Measurements from ENCODE around the gene MUC6.

MUC6 gene, protein sequence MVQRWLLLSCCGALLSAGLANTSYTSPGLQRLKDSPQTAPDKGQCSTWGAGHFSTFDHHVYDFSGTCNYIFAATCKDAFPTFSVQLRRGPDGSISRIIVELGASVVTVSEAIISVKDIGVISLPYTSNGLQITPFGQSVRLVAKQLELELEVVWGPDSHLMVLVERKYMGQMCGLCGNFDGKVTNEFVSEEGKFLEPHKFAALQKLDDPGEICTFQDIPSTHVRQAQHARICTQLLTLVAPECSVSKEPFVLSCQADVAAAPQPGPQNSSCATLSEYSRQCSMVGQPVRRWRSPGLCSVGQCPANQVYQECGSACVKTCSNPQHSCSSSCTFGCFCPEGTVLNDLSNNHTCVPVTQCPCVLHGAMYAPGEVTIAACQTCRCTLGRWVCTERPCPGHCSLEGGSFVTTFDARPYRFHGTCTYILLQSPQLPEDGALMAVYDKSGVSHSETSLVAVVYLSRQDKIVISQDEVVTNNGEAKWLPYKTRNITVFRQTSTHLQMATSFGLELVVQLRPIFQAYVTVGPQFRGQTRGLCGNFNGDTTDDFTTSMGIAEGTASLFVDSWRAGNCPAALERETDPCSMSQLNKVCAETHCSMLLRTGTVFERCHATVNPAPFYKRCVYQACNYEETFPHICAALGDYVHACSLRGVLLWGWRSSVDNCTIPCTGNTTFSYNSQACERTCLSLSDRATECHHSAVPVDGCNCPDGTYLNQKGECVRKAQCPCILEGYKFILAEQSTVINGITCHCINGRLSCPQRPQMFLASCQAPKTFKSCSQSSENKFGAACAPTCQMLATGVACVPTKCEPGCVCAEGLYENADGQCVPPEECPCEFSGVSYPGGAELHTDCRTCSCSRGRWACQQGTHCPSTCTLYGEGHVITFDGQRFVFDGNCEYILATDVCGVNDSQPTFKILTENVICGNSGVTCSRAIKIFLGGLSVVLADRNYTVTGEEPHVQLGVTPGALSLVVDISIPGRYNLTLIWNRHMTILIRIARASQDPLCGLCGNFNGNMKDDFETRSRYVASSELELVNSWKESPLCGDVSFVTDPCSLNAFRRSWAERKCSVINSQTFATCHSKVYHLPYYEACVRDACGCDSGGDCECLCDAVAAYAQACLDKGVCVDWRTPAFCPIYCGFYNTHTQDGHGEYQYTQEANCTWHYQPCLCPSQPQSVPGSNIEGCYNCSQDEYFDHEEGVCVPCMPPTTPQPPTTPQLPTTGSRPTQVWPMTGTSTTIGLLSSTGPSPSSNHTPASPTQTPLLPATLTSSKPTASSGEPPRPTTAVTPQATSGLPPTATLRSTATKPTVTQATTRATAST (N-terminal part only)

DNA sequence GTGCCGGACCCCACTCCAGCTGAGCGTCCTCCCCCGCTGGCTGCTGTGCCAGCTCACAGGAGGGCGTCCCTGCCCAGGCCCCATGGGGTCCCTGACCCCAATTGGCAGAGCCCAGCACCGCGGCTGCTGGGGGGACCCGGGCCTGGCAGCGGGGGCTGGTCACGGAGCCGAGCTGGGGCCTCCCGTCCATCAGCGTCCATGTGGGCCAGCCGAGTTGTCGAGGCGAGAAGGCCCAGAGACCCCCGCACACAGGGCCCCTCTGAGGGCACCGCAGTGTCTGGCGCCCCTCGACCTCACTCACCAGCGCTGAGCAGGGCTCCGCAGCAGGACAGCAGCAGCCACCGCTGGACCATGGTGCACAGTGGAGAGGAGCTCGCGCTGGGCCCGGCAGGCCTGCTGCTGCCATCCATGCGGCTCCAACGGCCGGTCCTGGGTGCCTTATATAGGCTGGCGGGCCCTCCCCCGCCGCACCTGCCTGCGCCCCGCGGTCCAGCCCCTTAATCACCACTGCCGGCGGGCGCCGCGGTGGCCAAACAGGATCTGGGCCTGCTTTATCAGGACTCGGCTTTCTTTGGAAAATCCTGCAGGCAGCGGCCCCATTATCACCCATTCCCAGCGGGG, at the start of gene MUC6:
TSS of gene MUC6 (minus strand) at position 416 of the 621 bp plus-strand sequence. CDS start at position 353, 63 bp downstream.
- DNase-seq (ENCODE audit: low read depth in 2 of 2): no peak

DNA sequence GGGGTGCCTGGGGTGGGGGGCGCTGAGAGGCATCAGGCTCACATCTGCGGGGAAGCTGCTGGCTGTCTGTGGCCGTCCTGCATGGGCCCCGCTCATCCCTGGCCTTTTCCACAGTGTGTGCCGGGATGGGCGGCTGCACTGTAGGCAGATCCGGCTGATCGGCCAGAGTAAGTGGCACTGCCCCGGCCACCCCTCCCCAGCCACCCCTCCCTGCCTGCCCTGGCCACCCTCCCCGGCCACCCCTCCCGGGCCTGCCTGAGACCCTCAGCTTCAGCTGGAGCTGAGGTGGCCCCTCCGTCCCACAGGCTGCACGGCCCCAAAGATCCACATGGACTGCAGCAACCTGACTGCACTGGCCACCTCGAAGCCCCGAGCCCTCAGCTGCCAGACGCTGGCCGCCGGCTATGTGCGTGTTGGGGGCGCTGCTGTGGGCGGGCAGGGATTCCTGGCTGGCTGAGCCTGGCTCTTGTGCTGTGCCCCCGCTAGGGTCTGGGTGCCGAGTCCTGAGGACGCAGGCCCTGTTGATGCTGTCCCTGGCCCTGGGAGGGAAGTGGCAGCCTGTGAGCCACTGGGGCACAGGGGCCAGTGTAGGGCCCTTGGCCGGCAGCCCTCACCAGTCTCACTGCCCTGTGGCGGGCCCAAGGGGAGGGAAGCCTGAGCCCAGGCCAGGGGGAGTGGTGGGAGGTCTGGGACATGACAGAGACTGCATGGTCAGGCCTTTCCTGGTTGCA, 49.1 kb upstream of the MUC6 start:
- DNase-seq (ENCODE audit: low read depth in 2 of 2): no peak

DNA sequence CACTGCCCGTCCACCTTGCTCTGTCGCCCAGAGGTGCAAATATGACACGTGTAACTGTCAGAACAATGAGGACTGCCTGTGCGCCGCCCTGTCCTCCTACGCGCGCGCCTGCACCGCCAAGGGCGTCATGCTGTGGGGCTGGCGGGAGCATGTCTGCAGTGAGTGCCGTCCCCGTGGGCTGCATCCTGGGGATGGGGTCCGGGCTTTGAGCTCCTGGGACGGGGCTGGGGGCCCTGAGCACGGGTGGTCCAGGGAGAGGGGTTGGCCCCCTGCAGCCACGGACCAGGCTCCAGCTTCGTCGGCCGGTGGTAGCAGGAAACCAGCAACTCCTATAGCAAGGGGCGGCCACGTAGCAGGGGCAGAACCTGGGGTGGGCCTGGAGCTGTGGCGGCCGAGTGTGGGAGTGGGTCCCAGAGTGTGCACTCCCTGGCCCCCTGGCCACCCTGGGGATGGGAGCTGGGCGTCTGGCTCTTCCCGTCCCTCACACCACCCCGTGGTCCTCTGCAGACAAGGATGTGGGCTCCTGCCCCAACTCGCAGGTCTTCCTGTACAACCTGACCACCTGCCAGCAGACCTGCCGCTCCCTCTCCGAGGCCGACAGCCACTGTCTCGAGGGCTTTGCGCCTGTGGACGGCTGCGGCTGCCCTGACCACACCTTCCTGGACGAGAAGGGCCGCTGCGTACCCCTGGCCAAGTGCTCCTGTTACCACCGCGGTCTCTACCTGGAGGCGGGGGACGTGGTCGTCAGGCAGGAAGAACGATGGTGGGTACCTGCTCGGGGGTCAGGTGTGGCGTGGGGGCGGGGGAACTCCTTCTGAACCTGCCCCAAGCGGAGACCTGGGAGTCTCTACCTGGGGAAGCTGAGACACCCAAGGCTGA, 48.3 kb upstream of the MUC6 start:
- no peak for DNase-seq (ENCODE audit: low read depth in 2 of 2)

DNA sequence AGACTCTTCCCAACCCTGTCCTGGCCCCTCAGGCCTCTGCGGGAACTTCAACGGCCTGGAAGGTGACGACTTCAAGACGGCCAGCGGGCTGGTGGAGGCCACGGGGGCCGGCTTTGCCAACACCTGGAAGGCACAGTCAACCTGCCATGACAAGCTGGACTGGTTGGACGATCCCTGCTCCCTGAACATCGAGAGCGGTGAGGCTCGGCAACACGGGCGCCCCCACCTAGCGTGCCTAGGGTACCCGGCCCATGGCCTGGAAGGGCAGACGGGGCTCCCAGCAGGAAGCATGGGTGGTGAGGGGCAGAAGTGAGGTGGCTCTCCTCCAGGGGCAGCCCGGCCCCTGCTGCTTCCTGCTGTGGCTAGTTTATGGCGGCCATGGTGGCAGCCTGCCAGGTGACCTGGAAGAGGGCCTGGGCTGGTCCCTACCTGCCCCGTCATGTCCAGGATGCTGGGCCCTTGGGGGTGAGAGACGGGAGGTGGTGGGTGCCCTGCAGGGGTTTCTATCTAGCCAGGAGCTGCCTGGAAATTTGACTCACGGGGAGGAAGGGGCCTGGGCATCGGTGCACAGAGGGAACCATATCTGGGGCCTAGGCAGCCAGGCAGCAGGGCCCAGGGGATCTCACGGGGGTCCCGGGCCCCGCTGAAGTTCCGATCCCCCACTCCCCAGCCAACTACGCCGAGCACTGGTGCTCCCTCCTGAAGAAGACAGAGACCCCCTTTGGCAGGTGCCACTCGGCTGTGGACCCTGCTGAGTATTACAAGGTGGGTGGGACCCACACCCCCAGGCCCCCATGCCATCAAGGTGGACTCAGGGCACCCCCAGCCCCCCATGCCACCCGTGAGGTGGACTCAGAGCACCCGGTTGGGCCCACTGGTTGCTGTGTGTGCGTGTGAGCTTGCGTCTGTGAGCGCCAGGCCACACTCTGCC, 47.4 kb upstream of the MUC6 start:
- DNase-seq (ENCODE audit: low read depth in 2 of 2): no peak

GRCh38 chr11:1082728-1083620, 46.5 kb upstream of the MUC6 start:
- DNase-seq (ENCODE audit: low read depth in 2 of 2): no peak

- DNase-seq (ENCODE audit: low read depth in 2 of 2): no peak
Observed at GRCh38 chr11:1082346-1082727, 45.8 kb upstream of the MUC6 start.

DNA sequence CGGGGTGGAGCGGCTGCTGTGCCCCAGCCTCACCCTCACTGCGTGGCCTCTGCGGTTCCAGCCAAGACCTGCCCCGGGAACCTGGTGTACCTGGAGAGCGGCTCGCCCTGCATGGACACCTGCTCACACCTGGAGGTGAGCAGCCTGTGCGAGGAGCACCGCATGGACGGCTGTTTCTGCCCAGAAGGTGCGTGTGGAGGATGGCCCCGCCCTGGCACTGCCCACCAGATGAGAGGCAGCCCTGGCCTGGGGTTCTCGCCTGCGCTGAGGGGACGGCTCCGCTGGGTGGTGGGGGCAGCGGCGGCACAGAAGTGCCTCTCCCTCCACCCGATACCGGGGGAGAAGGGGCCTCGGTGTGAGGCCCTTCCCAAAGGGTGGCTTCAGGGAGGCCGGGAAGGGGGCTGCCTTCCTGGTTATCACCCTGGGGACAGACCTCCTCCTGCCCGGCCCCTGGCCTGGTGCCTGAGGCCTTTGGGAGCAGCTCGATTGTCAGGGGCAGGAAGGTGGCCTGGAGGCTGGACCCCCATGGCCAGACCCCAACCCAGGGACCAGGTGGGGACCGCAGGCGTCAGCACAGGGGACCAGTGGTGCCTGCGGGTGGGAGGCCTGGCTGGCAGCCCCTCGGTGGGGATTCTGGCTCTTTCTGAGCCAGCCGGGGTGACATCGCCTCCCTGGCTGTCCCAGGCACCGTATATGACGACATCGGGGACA, 45.2 kb upstream of the MUC6 start:
- no peak for DNase-seq (ENCODE audit: low read depth in 2 of 2)

DNA sequence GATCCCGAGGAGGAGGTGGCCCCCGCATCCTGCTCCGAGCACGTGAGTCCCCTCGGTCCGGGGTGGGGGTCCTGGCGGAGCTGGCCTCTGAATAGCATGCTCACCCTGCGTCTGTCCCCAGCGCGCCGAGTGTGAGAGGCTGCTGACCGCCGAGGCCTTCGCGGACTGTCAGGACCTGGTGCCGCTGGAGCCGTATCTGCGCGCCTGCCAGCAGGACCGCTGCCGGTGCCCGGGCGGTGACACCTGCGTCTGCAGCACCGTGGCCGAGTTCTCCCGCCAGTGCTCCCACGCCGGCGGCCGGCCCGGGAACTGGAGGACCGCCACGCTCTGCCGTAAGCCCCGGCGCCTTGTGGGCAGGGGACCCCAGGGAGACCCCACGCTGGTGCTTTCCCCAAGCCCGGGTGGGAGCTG, 41.7 kb upstream of the MUC6 start:
- no peak for DNase-seq (ENCODE audit: low read depth in 2 of 2)

DNA sequence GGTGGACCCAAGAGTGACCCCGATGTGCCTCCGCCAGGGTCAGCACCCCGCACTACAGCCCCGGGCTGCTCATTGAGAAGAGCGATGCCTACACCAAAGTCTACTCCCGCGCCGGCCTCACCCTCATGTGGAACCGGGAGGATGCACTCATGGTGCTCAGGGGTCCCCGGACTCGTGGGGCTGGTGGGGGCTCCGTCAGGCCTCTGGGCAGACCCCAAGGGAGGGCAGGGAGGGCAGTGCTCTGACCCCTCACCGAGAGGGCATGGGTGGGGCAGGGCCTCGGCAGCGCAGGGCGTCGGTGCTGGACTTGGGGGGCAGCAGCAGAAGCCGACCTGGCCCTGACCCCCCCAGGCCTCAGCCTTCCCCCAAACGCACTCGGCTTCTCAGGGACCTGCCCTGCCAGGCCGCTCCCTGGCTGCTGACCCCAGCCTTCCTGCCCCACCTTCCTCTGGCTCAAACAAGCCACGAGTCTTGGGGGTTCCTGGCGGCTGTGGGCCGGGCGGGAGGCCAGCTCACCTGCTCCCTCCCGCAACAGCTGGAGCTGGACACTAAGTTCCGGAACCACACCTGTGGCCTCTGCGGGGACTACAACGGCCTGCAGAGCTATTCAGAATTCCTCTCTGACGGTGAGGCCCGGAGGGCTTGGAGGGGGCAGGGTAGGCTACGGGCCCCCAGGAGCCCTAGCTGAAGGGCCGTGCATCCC, 41.0 kb upstream of the MUC6 start:
- no peak for DNase-seq (ENCODE audit: low read depth in 2 of 2)

DNA sequence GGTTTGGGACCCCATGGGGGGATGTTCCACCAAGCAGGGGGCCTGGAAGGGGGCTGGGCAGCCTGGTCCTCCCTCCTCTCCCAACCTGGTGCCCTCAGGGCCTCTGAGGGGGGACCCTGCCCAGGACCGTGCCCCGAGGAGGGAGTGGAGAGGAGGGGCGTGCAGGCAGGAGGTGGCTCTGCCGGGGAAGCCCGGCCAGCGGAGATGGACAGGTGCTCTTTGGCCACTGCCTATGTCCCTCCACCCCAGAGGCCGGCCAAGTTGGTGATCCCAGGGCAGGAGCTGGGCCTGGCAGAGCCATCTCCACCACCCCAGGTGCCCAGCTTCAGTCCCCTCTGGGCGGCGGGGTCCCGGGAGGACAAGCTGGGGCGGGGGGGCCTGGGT, 40.5 kb upstream of the MUC6 start:
- DNase-seq (ENCODE audit: low read depth in 2 of 2): no peak

GRCh38 chr11:1076061-1076665, 39.6 kb upstream of the MUC6 start:
- DNase-seq (ENCODE audit: low read depth in 2 of 2): no peak

- no peak for DNase-seq (ENCODE audit: low read depth in 2 of 2)
Observed at GRCh38 chr11:1075341-1075911, 38.9 kb upstream of the MUC6 start.

DNA sequence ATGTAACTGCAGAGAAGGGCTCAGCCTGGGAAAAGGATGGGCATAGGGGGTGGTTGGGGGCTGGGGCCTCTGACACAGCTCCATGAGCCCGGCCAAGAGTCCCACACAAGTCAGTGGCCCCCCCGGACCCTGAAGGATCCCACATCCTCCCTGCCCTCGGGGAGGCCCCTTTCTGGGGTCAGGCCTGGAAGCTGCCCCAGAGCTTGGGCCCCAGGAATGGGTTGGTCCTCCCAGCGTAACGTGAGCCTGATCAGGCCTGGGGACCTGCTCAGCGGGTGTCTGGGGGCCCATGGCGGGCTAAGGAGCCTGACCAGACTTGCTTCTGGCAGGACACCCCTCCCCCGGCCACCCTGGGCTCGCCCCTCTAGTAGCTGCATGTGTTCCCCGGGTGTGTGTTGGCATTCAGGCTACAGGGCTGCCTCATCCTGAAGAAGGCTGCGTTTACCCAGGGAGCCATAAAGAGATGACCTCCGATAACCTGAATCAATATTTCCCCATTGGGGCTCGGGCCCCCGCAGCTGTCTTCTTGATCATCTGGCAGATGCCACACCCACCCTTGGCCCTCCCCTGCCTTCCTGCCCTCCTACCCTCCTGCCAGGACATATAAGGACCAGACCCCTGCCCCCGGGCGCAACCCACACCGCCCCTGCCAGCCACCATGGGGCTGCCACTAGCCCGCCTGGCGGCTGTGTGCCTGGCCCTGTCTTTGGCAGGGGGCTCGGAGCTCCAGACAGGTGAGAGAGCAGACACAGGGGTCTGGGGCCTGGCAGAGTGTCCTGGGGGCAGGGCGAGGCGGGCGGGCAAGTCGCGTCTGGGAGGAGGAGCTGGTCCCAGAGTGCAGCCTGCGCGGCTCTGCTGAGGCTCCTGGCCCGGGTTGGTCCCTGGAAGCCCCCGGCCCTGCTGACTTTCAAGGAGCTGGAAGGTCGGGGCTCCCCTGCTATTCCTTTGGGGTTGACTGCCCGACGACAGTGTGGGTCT, 38.0 kb upstream of the MUC6 start, which contains the start of gene MUC2:
TSS of gene MUC2 (plus strand) at position 631 of the 978 bp plus-strand sequence.
- no peak for DNase-seq (ENCODE audit: low read depth in 2 of 2)

DNA sequence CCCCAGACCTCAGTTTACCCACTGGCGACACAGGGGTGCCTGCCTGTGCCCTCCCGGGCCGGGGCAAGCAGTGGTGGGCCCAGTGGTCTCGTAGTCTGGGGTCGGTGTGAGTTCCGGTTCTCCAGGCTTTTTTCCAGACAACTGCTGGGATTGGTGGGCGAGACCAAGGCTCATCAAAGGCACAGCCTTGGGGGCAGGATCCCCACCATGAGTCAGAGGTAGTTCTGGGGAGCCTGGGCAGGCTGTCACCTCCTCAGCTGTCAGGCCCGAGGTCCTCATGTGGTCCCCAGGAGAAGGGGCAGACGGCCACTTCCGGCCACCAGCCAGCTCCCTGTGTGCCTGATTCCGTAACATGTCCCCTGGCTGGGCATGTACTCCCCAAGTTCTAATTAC, 37.3 kb upstream of the MUC6 start:
- no peak for DNase-seq (ENCODE audit: low read depth in 2 of 2)
